HG03045 (cell line): Measurements from ENCODE around the gene RWDD1.
"Not testable (repeated sequence)": the region's sequence is repeated elsewhere in the genome, so short reads cannot be mapped to it uniquely, and the experiment has no call there.

Experiments
- ATAC-seq: cut with Tn5 transposase; IDR thresholded peaks from one replicate; pipeline ENCODE4 v1.9.1; 2021; ENCODE audit warnings: mild to moderate bottlenecking, moderate library complexity; ENCODE audit not compliant: unreplicated experiment

The RWDD1 gene

DNA sequence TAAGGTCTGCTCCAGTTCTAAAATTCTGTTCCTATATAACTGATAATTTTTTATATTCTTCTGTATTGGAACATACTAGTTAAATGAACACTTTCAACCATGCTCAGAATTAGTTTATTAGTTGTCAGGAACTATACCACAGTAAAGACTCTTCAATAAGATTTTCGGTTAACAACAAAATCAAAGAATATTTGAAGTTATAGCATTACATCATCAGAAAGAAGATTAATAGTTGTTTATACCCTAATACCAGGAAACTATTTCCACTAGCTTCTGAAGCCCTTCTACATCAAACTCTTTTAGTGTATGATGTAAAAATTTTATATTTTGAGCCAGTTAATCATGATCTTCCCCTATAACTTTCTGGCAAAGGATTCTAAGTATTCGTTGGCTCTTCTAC lies 11.2 kb upstream of the RWDD1 start:
- no peak for ATAC-seq

- ATAC-seq = peak; percentile 47
These were observed 9.8 kb upstream of the RWDD1 start for GRCh38 chr6:116561377-116562018.

GRCh38 chr6:116562019-116562403 lies 9.3 kb upstream of the RWDD1 start:
- no peak for ATAC-seq

GRCh38 chr6:116562614-116563013 lies 8.7 kb upstream of the RWDD1 start:
- ATAC-seq = no peak

DNA sequence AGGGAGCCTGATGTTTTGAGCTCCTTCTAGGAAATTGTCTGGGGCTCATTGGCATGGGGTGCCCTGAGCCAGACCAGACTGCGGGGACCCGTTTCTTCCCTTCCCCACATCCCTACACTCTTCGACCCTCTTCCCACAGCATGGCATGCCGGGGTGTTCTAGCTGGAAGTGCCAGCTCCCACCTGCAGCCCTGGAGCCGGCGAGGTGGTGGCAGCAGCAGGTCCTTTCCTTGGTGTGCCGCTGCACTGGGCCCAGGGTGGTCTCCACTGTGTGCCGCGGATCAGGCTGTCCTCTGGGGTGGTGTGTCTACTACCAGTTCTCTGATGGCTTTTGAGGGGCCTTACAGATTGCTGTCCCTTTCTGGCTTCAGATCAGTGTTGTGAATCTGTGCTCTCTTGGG lies 7.5 kb upstream of the RWDD1 start:
- ATAC-seq = no peak

DNA sequence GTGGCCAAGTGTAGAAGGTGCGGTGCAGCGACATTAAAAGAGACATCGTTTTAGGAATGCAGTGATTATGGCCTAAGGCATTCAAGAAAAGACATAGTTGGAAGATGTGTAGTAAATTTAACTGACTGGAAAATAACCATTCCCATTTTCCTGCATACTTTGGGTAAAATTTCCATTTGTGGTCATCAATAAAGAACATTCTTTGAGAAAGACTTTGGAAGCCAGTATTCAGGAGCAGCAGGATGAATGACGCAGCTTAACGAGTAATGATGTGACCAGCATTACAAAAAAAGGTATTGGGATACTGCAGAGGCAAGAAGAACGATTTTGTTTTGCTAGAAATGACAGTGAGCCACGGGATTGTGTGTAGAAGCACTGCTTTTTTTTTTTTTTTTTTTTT lies 7.0 kb upstream of the RWDD1 start:
- no peak for ATAC-seq

GRCh38 chr6:116564921-116565872 lies 6.1 kb upstream of the RWDD1 start:
- no peak for ATAC-seq

- no peak for ATAC-seq
These were observed 3.2 kb upstream of the RWDD1 start for GRCh38 chr6:116568111-116568510.

DNA sequence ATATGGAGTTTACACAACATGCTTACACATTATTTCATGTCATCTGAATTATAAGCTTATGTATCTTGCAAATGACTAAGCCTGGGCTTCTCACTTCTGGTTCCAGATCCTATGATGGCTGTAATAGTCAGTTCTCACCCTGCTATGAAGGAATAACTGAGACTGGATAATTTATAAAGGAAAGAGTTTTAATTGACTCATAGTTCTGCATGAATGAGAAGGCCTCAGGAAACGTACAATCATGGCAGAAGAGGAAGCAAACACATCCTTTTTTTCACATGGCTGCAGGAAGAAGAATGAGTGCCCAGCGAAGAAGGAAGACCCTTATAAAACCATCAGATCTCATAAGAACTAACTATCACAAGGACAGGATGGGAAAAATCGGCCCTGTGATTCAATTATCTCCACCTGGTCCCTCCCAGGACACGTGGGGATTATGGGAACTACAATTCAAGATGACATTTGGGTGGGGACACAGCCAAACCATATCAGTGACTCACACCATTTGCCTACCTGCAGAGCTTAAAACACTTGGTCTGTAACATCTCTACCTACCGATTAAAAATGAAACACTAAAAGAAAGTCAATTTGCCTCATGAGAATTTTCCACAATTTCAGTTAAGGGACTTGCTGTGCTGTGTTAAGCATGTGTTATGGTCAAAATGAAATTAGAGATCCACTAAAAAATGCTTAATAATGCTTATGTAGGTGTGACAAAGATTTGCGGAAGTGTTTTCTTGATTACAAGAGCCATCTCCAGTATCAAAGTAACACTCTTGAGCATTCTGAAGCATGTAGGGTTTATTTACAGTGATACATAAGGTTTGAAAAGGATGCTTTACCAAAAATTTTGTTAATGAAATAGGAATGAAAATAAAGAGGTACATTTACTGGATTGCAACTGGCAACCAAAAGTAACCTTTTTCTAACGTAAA lies 2.2 kb upstream of the RWDD1 start:
- ATAC-seq = no peak

GRCh38 chr6:116571683-116572000 lies 338 bp downstream of the RWDD1 start:
- ATAC-seq = no peak

- no peak for ATAC-seq
These were observed 858 bp downstream of the RWDD1 start for GRCh38 chr6:116572162-116572561.

DNA sequence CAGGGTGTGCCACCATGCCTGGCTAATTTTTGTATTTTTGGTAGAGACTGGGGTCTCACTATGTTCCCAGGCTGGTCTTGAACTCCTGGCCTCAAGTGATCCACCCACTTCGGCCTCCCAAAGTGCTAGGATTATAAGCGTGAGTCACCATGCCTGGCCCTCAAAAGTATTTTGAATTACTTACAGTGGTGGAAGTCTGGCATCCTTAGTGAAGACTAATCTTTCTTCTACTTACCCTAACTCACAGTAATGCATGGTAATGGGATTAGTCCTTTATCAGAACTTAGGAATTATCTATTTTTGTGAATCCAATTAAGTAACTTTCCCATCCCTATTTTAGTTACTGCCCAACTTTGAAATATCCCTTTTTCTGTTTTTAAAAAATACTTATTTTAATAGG lies 3.9 kb downstream of the RWDD1 start:
- no peak for ATAC-seq

DNA sequence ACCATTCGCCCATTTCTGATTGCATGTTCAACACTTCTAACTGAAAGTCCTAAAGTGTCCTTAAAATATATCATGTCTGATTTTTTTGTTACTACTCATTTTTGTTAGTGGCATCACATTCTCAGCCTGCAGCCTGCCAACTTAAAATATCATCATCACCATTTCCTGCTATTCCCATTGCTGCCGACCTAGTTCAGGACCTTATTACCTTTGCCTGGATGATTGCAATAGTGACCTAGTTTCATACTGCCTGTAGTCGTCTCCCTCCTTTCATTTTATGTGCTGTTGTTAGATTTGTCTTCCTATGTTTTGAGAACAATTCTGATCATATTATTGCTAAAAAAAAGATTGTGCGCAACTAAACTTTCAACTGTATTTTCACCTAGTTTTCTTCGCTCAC lies 6.2 kb downstream of the RWDD1 start:
- ATAC-seq = no peak

- no peak for ATAC-seq
These were observed 7.0 kb downstream of the RWDD1 start for GRCh38 chr6:116578335-116578734.

GRCh38 chr6:116579143-116579542 lies 7.8 kb downstream of the RWDD1 start:
- ATAC-seq = no peak

DNA sequence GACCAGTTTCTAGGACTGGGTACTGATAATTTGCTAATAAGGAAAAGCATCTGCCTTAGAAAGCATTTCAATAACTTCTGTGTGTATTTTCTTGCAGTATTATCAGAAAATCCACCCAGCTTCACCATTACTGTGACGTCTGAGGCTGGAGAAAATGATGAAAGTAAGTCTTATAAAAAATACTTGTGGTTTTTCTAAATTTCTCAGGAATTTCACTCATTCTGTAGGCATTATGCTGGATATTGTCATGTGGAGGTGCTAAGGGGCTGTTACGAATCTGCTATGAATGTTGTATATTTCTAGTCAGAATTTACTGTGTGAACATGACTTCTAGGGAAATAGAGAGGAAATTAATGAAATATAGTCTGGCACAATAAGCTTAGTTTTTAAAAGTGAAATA lies 8.9 kb downstream of the RWDD1 start:
- ATAC-seq = no peak

DNA sequence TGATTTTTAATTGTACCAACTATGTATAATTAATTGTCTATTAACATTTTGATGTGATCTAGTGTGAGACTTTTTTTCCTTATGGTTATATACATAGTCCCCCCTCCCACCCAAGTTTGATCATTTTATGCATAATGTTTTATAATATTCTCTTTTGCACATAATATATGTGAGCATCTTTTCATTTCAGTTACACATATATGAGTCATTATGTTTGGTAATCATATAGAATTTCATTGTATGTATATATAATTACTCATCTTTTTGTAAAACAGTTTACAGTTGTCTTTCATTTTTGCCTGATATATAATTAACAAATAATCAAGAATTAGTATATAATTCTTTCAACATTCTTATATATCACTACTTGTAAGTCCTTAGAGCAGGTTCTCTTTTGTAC lies 15.0 kb downstream of the RWDD1 start:
- ATAC-seq = no peak

DNA sequence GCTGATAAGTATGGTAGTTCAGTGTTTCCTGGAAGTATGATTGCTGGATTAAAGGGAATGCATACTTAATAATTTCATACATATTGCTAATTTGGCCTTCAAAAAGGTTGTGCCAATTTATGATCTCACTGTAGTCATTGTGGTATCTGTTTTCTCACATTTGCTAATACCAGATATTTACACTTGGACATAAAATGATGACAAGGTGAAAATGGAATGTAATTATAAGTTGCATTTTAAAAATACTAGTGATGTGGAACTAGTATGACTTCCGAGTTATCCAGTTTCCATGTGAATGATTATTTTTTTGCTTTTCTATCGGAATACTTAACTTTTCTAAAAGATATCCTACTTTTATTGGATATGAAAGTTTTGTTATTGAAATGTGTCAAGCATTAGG lies 15.4 kb downstream of the RWDD1 start:
- ATAC-seq = no peak

- no peak for ATAC-seq
These were observed 23.9 kb downstream of the RWDD1 start for GRCh38 chr6:116595247-116595646.

- no peak for ATAC-seq
These were observed 25.5 kb downstream of the RWDD1 start for GRCh38 chr6:116596815-116597214.

DNA sequence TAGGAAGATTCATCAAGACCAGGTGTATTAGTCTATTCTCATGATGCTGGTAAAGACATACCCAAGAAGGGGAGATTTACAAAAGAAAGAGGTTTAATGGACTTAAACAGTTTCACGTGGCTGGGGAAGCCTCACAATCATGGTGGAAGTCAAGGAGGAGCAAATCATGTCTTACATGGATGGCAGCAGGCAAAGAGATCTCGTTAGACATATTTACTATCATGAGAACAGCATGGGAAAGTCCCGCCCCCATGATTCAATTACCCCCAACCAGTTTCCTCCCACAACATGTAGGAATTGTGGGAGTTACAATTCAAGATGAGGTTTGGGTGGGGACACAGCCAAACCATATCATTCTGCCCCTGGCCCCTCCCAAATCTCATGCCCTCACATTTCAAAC lies 32.6 kb downstream of the RWDD1 start:
- ATAC-seq = not testable (repeated sequence)
